Esophagus (tissue), 2 donors: ENCODE results near the gene SLC16A3. TPM values are rescaled to one million over a fixed set of nuclear protein-coding genes. Genes with fewer than 3 reads are reported as not detected.
"Not testable (repeated sequence)": the region's sequence is repeated elsewhere in the genome, so short reads cannot be mapped to it uniquely, and the experiment has no call there.

Experiments
- H3K27ac ChIP-seq, 2 donors: one replicate each; pipeline ENCODE4 v1.5.1; 2013; ENCODE audit warnings: low read depth in 2 of 2, mild to moderate bottlenecking in 2 of 2, inconsistent platforms in 1 of 2, low read length in 1 of 2, moderate library complexity in 1 of 2
- H3K27me3 ChIP-seq, 2 donors: one replicate each; pipeline ENCODE4 v1.6.1; 2013; ENCODE audit warnings: low read length in 2 of 2, control low read depth in 1 of 2, mild to moderate bottlenecking in 1 of 2; ENCODE audit not compliant: insufficient read depth in 2 of 2, control insufficient read depth in 1 of 2
- H3K36me3 ChIP-seq, 2 donors: one replicate each; pipeline ENCODE4 v1.6.1; 2013; ENCODE audit warnings: low read length in 1 of 2; ENCODE audit not compliant: control insufficient read depth in 2 of 2, insufficient read depth in 2 of 2
- H3K4me1 ChIP-seq, 2 donors: one replicate each; pipeline ENCODE4 v1.6.1; 2013; ENCODE audit warnings: low read length in 1 of 2; ENCODE audit not compliant: control insufficient read depth in 2 of 2, insufficient read depth in 2 of 2
- H3K4me3 ChIP-seq, 2 donors: one replicate each; pipeline ENCODE4 v1.5.1; 2013; ENCODE audit warnings: low read length in 2 of 2, mild to moderate bottlenecking in 2 of 2, low read depth in 1 of 2, moderate library complexity in 1 of 2
- H3K9me3 ChIP-seq, 2 donors: one replicate each; pipeline ENCODE4 v1.6.1; 2013; ENCODE audit warnings: mild to moderate bottlenecking in 2 of 2, low read depth in 1 of 2, low read length in 1 of 2, moderate library complexity in 1 of 2; ENCODE audit not compliant: control insufficient read depth in 2 of 2, insufficient read depth in 1 of 2
- WGBS, 2 donors: extraction: QIAGEN DNeasy Blood & Tissue Kit; methylation state at CpG; one replicate each; pipeline ENCODE4 v1.1.7; 2013; 5-methylcytosine and 5-hydroxymethylcytosine counted together
- polyA plus RNA-seq, 2 donors: library from polyadenylated mRNA; stranded (reverse); fragments of 200-250 nt; gene quantifications; one replicate each; pipeline ENCODE4 v1.2.3, GENCODE V29; 2013
- donor health status: healthy with polysubstance abuse.
- donor health status: Bipolar disorder and iron deficiency.

The SLC16A3 gene
- polyA plus RNA-seq, 2 donors, result 17.5 to 41.0 TPM

DNA sequence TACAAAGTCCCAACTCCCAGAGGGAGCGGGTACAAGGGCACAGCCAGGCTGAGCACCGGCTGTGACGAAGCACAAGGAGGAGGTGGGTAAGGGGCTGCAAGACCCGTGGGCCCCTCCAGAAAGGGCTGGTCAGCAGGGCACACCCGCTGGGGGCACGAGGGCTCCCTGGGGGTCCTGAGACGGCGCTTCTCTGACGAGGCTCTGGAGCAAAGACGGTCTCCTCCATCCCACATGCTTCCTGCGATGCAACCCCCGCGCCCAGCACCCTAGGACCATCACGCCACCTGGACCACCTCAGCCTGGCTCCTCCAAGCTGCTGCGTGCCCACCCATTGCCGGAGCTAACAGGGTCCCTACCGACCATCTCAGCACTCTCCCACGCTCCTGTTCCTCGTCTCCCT lies 24.9 kb upstream of the SLC16A3 start:
- 88 to 93% methylated on average over 19 of the region's 19 CpGs for WGBS, 2 donors
- H3K36me3 ChIP-seq, result peaks cover 0 to 2% of the 10 kb centered on the region in 2 donors
- H3K4me3 ChIP-seq, result no peak overlapping the region

DNA sequence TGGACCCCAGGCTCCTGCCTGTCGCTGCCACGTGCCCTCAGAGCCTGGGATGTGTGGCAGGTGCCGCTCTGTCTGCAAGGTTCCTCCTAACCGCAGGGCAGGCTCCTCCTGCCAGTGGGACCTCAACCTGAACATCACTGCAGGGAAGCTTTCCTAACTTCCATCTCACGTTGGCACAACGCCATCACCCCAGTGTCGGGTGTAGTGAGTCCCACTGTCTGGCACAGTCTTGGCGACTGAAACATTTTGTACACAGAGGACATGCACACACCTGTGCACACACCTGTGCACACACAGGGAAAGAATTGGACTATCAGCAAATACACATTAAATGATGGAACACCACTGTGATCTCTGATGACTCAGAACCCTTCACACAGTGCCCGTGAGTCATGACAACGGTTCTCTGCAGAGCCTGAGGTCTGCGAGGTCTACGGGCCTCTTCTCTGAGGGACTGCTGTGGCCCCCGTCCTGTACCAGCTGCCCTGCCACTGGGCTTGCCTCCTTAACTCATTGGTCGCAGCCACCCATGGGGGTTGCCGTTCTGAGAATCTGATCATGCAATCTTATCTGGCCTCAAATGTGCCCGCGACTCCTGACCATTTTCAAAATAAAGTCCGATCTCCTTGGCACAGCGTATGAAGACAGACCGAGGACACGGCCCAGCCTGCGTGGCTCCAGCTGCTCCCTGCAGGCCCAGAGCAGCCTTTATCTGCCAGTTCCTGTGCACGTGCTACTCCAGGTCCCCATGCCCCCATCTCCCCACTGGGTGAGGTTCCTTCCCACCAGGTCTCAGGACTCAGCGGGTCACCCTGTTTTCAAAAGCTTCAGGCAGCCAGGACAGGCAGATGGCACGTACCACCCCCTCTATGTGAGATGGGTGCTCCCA lies 23.8 kb upstream of the SLC16A3 start:
- Histone ChIP-seq H3K27me3 (no peaks in the 10 kb centered on the region), H3K36me3 (no peaks in the 10 kb centered on the region), H3K9me3 (no peaks in the 10 kb centered on the region), H3K27ac (peak overlapping the region; percentile 83 to 94), H3K4me1 (peaks cover 2 to 5% of the 10 kb centered on the region in 2 donors), H3K4me3 (no peak overlapping the region)
- WGBS, 2 donors, result 39 to 55% methylated on average over 25 of the region's 25 CpGs

More for the DNA sequence above, 24.9 kb upstream of the SLC16A3 start:
- peaks cover 2 to 5% of the 10 kb centered on the region in 2 donors for H3K4me1 ChIP-seq
- no peaks in the 10 kb centered on the region for H3K9me3 ChIP-seq
- H3K27ac ChIP-seq, result no peak overlapping the region
- no peaks in the 10 kb centered on the region for H3K27me3 ChIP-seq

DNA sequence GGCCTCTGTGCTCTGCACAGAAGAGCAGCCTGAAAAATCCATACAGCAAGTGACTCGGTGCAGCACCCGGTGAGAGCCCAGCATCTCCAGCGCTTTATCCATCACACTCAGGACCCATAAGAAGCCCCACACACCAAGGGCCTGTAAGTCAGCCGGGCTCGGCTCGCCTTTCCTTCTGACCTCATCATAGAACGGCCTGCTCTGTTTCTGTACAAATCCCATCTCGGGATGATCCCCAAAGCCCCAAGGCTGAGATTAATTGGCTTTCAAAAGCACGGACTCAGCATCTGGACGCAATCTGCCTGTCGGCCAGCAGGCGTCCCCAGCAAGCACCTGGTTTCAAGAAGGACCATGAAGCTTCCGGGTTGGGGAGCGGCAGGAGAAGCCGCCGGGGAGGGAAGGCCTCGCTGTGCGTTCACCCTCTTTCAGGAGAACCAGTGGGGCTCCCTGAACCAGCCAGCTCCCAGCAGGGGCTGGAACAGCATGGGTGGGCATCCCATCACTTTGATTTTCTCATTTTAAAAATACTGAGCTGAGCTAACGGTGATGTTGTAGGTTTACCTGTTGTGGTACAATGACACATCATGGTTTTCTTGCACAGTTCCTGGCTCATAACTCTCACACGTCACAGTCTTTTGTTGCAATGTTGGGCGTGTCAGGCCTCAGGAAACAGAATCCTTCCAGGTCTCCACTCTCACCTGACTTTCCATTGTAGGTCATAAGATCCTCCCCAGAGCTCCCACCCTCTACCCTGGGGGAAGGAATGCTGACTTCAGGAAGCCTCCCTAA lies 22.9 kb upstream of the SLC16A3 start:
- no peak overlapping the region for H3K4me3 ChIP-seq
- no peaks in the 10 kb centered on the region for H3K9me3 ChIP-seq
- no peaks in the 10 kb centered on the region for H3K27me3 ChIP-seq
- peaks cover 2 to 5% of the 10 kb centered on the region in 2 donors for H3K4me1 ChIP-seq
- no peaks in the 10 kb centered on the region for H3K36me3 ChIP-seq
- peak overlapping the region; percentile 83 to 94 for H3K27ac ChIP-seq
- WGBS, 2 donors, result 12 to 13% methylated on average over 21 of the region's 21 CpGs

DNA sequence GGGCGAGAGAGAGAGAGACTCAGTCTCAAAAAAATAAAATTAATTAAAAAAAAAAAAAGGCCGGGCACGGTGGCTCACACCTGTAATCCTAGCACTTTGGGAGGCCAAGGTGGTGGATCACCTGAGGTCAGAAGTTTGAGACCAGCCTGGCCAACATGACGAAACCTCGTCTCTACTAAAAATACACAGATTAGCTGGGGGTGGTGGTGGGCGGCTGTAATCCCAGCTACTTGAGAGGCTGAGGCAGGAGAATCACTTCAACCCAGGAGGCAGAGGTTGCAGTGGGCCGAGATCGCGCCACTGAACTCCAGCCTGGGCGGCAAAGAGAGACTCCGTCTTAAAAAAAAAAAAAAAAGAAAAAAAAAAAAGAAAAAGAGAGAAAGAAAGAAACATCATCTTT lies 18.2 kb upstream of the SLC16A3 start:
- H3K4me1 ChIP-seq, result peaks cover 6 to 11% of the 10 kb centered on the region in 2 donors
- not testable (repeated sequence) for H3K9me3 ChIP-seq, H3K27ac ChIP-seq, H3K4me3 ChIP-seq, H3K27me3 ChIP-seq, H3K36me3 ChIP-seq
- 94 to 99% methylated on average over 11 of the region's 11 CpGs for WGBS, 2 donors

GRCh38 chr17:82212331-82213250 lies 16.3 kb upstream of the SLC16A3 start, which contains the start of gene CCDC57:
Gene CCDC57, minus strand, starts transcription at chr17:82212842. Its CDS starts 10,898 bp downstream, at chr17:82201944.
- H3K27me3 ChIP-seq, result no peaks in the 10 kb centered on the region
- H3K9me3 ChIP-seq, result no peaks in the 10 kb centered on the region
- H3K4me1 ChIP-seq, result peaks cover 16 to 28% of the 10 kb centered on the region in 2 donors
- peak within 1 kb of the TSS; percentile 47 to 61 for H3K27ac ChIP-seq
- no peaks in the 10 kb centered on the region for H3K36me3 ChIP-seq
- H3K4me3 ChIP-seq, result peak within 1 kb of the TSS; percentile 81 to 84
- 1% methylated on average over 84 to 116 of the region's 116 CpGs for WGBS, 2 donors

- Histone ChIP-seq H3K4me3 (peak overlapping the region; percentile 81 to 84), H3K9me3 (no peaks in the 10 kb centered on the region), H3K36me3 (no peaks in the 10 kb centered on the region), H3K4me1 (peaks cover 16 to 28% of the 10 kb centered on the region in 2 donors), H3K27ac (peak overlapping the region; percentile 47 to 51), H3K27me3 (no peaks in the 10 kb centered on the region)
- 8 to 11% methylated on average over 33 to 37 of the region's 37 CpGs for WGBS, 2 donors
These were observed 15.4 kb upstream of the SLC16A3 start for GRCh38 chr17:82213251-82214011.

GRCh38 chr17:82214012-82214628 lies 14.7 kb upstream of the SLC16A3 start:
- 87 to 88% methylated on average over 11 of the region's 11 CpGs for WGBS, 2 donors
- Histone ChIP-seq H3K9me3 (no peaks in the 10 kb centered on the region), H3K36me3 (no peaks in the 10 kb centered on the region), H3K4me3 (no peak overlapping the region), H3K27me3 (no peaks in the 10 kb centered on the region), H3K4me1 (peaks cover 16 to 28% of the 10 kb centered on the region in 2 donors), H3K27ac (no peak overlapping the region)

DNA sequence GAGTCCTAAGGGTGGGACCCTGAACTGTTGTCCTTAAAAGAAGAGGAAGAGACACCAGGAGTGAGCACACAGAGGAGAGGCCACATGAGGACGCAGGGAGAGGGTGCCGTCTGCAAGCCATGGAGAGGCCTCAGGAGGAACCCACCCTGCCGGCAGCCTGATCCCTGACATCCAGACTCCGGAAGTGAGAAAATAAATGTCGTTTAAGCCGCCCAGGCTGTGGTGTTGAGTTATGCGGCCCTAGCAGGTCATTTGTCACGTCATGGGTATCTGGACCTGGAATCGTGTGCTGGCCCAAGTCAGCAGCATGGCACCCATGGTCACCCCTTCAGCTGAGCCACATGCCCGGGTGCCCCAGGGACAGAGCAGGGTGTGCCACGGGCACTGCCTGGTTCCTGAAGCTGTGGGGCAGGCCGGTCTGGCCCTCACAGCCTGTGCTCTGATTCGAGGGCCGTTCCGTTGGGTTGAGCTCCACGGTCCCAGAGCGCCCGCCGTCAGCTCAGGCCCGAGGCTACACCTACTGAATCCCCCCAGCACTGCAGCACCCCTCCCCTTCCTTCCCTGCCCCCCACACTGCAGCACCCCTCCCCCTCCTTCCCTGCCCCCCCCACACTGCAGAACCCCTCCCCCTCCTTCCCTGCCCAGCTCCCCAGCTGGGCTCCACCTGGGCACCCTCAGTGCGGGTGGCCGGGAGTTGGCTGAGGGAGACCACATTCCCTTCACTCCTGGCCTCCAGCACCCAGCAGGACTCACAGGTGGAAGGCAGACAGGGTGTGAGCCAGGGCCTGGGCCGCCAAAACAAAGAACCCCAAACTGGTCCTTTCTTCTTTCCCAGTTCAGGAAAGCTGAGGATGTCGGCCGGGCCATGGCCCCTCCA lies 13.5 kb upstream of the SLC16A3 start:
- Histone ChIP-seq H3K27me3 (no peaks in the 10 kb centered on the region), H3K27ac (peak overlapping the region in 1 of 2 donors; percentile 83), H3K9me3 (no peaks in the 10 kb centered on the region), H3K36me3 (no peaks in the 10 kb centered on the region), H3K4me3 (no peak overlapping the region), H3K4me1 (peaks cover 16 to 28% of the 10 kb centered on the region in 2 donors)
- 68 to 70% methylated on average over 25 of the region's 25 CpGs for WGBS, 2 donors
